ENCODE results near the gene LIX1. TPM values are rescaled to one million over a fixed set of nuclear protein-coding genes. Genes with fewer than 3 reads are reported as not detected.

LIX1 gene
- total and polyA plus RNA-seq, 3 donors from 2014 or later = 0.76 TPM; not detected in 2

DNA sequence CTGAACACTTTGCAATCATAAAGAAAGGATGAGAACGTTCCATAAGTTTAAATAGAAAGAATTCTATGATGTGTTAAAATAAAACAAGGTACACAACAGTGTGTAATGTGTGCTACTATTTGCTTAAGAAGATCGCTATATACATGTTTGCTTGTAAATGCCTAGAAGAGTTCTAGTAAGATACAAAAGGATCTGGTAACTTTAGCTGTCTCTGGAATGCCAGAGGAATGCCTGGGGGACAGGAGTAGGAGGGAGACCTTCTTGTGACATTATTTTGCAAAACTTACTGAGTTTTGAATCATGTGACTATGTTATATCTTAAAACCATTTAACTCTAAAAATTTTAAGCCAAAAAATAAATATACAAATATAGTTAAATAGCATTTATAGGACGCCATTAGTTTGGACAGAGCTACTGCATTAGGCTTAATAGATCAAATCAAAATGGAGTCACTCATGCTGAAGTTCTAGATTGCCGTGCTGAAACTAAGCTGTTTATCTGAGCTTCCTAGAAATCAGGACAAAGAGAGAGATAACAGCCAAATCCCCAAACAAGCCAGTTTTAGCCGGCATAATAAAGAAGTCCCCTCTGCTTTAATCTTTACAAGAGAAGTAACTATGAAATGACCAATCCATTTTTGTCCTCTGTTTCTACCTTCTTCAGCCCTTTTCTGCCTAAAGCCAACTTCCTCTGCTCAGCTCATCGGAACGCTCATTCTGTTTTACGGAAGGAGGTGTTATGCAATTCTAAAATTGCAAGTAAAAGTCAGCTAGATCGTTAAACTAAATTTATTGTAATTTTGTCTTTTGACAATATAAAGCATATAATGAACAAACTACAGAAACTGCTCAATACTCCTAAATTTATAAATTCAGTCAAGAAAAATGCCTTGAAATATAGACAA, 44.8 kb downstream of the LIX1 start:
- Histone ChIP-seq H3K27ac (no peak overlapping the region), H3K4me1 (no peaks in the 10 kb centered on the region), H3K36me3 (ENCODE audit: low read depth, missing control alignments) (no peaks in the 10 kb centered on the region), H3K9me3 (no peaks in the 10 kb centered on the region), H3K4me3 (no peak overlapping the region), H3K27me3 (no peaks in the 10 kb centered on the region)
- TF ChIP-seq POLR2A (IDR thresholded peaks at IDR 0.05) = no peak
- TF ChIP-seq, protein P1, sequence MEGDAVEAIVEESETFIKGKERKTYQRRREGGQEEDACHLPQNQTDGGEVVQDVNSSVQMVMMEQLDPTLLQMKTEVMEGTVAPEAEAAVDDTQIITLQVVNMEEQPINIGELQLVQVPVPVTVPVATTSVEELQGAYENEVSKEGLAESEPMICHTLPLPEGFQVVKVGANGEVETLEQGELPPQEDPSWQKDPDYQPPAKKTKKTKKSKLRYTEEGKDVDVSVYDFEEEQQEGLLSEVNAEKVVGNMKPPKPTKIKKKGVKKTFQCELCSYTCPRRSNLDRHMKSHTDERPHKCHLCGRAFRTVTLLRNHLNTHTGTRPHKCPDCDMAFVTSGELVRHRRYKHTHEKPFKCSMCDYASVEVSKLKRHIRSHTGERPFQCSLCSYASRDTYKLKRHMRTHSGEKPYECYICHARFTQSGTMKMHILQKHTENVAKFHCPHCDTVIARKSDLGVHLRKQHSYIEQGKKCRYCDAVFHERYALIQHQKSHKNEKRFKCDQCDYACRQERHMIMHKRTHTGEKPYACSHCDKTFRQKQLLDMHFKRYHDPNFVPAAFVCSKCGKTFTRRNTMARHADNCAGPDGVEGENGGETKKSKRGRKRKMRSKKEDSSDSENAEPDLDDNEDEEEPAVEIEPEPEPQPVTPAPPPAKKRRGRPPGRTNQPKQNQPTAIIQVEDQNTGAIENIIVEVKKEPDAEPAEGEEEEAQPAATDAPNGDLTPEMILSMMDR (IDR thresholded peaks at IDR 0.05) = no peak
- 77% methylated on average over 9 of the region's 9 CpGs for WGBS, 2 donors
- DNase-seq = no peak
- intact Hi-C loops (cut with DNase I; ENCODE audit: low total_unique reads) = no loop called here

DNA sequence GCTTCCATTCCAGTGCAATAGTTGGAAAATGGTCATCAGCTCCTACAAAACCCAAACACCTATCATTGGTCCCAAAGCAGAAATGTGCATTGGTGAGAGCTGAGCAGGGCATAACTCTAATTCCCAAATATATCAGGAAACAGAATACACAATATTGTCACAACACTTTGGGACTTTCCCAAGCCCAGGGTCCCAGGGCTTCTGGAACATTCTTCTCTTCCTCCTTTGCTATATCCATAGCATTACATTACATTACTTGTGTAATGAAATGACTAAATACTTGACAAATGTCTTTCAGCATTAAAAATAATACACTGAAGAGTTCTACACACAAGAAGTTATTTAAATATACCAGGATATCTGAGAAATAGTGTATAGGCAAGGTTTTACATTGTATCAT, 45.6 kb downstream of the LIX1 start:
- H3K9me3 ChIP-seq = no peaks in the 10 kb centered on the region
- H3K4me3 ChIP-seq = no peak overlapping the region
- H3K27ac ChIP-seq = no peak overlapping the region
- no peaks in the 10 kb centered on the region for H3K4me1 ChIP-seq
- no peak for TF ChIP-seq POLR2A (IDR thresholded peaks at IDR 0.05)
- TF ChIP-seq, protein P1 (IDR thresholded peaks at IDR 0.05) = no peak
- no peaks in the 10 kb centered on the region for H3K36me3 ChIP-seq (ENCODE audit: low read depth, missing control alignments)
- H3K27me3 ChIP-seq = no peaks in the 10 kb centered on the region
- intact Hi-C loops (cut with DNase I; ENCODE audit: low total_unique reads) = no loop called here
- no peak for DNase-seq

DNA sequence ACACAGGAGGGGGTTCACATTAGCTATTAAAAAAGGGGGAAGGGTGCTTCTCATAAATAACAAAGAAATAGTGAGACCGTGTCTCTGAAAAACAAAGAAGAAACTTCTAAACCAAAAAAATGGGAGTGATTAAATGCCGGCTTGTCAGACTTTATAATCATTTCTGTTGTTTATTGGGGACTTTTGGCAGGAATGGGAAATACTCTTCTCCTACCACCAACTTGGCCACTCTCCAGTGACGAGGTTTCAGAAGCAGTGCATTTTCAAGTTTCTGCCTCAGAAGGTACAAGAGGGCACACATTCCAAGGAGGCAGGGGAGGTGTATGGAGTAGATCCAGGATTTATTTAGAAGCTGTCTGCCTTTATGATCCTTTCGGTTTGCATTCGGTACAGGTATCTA, 46.2 kb downstream of the LIX1 start:
- Histone ChIP-seq H3K9me3 (no peaks in the 10 kb centered on the region), H3K27me3 (no peaks in the 10 kb centered on the region), H3K36me3 (ENCODE audit: low read depth, missing control alignments) (no peaks in the 10 kb centered on the region), H3K4me3 (no peak overlapping the region), H3K4me1 (no peaks in the 10 kb centered on the region), H3K27ac (no peak overlapping the region)
- intact Hi-C loops (cut with DNase I; ENCODE audit: low total_unique reads) = no loop called here
- WGBS, 2 donors = 59 to 60% methylated on average over 5 of the region's 5 CpGs
- DNase-seq = no peak
- TF ChIP-seq POLR2A (IDR thresholded peaks at IDR 0.05) = no peak
- TF ChIP-seq, protein P1 (IDR thresholded peaks at IDR 0.05) = no peak

DNA sequence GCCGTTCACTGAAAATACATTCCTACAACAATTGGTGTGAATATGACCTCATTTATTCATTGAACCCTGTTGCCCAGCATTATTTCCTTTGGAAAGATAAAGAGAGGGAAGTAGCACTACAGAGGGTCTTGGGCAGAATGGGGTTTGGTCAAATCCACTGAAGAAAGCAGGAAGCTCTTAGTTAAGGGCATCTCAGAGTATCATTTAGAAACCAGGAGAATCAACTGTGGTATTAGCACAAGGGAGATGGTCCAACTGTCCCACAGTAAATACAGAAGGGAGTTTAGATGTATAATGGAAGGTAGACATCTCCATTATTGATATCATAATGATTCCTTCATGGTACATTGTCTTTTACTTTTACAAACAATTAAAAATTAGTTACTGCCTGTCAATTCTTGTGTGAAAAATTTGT, 47.1 kb downstream of the LIX1 start:
- Histone ChIP-seq H3K27me3 (no peaks in the 10 kb centered on the region), H3K9me3 (no peaks in the 10 kb centered on the region), H3K4me3 (no peak overlapping the region), H3K27ac (no peak overlapping the region), H3K36me3 (ENCODE audit: low read depth, missing control alignments) (no peaks in the 10 kb centered on the region), H3K4me1 (no peaks in the 10 kb centered on the region)
- intact Hi-C loops (cut with DNase I; ENCODE audit: low total_unique reads) = no loop called here
- TF ChIP-seq, protein P1 (IDR thresholded peaks at IDR 0.05) = no peak
- TF ChIP-seq POLR2A (IDR thresholded peaks at IDR 0.05) = no peak
- DNase-seq = no peak
- 88 to 92% methylated on average over 1 of the region's 1 CpG for WGBS, 2 donors
